ENCODE data around the gene TSPEAR.
"Not testable (repeated sequence)": the region's sequence is repeated elsewhere in the genome, so short reads cannot be mapped to it uniquely, and the experiment has no call there.

The TSPEAR gene

DNA sequence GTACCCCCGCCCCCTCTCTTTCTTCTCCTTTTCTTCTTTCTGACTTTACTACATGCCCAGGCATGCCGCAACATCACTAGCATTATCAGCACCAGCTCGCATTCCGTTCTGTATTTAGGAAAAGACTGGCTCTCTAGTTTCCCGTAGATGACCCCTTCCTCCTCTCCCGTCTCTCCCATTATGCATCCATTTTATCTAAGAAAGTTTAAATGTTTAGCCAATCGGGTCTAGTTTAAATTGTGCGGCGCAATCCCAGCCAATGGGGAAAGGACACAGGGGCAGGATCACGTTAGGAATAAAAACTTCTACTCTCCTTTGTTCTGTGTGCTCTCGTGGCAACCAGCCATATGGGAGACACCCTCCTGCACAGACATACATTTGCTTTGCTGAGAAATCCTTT is 113.3 kb downstream of the TSPEAR start:
- Histone ChIP-seq H3K9ac (ENCODE audit: low read length) (peak overlapping the region; percentile 48), H3K9me3 (ENCODE audit: control insufficient read depth, insufficient read depth, low read depth, low read length) (no peaks in the 10 kb centered on the region), H3K4me1 (ENCODE audit: control insufficient read depth, insufficient read depth, low read length) (peaks cover 35% of the 10 kb centered on the region), H3K36me3 (ENCODE audit: control insufficient read depth, insufficient read depth, low read length) (no peaks in the 10 kb centered on the region), H3K4me3 (ENCODE audit: low read depth, low read length) (no peak overlapping the region), H3K27me3 (ENCODE audit: control insufficient read depth, insufficient read depth, low read length) (no peaks in the 10 kb centered on the region), H3K27ac (ENCODE audit: low read depth, low read length) (peak overlapping the region; percentile 71; the same call in 1 of the 2 replicates)

DNA sequence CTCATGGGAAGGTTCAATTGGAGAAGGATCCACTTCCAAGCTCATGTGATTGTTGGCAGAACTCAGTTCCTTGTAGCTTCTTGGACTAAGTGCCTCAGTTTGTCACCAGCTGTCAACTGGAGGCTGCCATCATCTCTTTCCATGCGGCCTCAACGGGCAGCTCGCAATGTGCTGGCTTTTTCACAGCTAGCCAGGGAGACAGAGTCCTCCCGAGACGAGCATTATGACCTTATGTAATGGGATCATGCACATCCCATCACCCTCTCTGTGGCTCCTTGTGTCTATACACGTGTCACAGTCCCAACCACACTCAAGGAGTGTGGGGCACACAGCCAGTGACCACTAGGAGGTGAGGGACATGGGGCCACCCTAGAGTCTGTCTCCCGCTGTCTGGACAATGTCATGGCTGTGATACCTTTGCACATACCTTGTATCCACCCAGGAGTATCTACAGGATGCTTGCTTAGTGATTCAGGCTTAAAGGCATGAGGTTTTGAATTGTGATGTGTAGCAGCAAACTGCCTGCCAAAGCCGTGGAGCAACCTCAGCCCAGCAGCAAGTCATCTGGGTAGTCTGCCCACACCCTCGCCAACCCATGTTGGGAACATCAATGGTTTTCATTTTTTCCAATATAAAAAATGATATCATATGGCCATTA is 115.2 kb downstream of the TSPEAR start:
- H3K27ac ChIP-seq (ENCODE audit: low read depth, low read length), result no peak overlapping the region
- no peak overlapping the region for H3K9ac ChIP-seq (ENCODE audit: low read length)
- no peaks in the 10 kb centered on the region for H3K9me3 ChIP-seq (ENCODE audit: control insufficient read depth, insufficient read depth, low read depth, low read length)
- H3K4me3 ChIP-seq (ENCODE audit: low read depth, low read length), result no peak overlapping the region
- H3K36me3 ChIP-seq (ENCODE audit: control insufficient read depth, insufficient read depth, low read length), result no peaks in the 10 kb centered on the region
- peaks cover 42% of the 10 kb centered on the region for H3K4me1 ChIP-seq (ENCODE audit: control insufficient read depth, insufficient read depth, low read length)
- H3K27me3 ChIP-seq (ENCODE audit: control insufficient read depth, insufficient read depth, low read length), result no peaks in the 10 kb centered on the region

DNA sequence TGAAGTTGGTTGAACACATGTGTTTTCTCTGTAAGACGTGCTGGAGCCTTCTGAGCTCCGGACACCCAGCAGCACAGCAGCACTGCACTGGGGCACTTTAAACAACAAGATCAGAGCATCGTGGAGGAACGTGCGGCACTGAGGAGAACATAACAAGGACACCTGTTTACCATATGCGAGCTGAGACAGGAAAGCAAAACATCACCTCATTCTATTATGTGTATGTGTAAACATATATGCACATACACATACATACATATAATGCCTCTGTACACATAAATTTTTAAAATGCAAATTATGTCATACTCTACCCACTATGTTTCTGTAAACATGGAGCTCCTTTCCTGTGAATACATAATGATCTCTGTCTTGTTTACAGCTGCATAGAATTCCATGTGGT is 115.8 kb downstream of the TSPEAR start:
- Histone ChIP-seq H3K9me3 (ENCODE audit: control insufficient read depth, insufficient read depth, low read depth, low read length) (no peaks in the 10 kb centered on the region), H3K27me3 (ENCODE audit: control insufficient read depth, insufficient read depth, low read length) (no peaks in the 10 kb centered on the region), H3K27ac (ENCODE audit: low read depth, low read length) (no peak overlapping the region), H3K4me3 (ENCODE audit: low read depth, low read length) (no peak overlapping the region), H3K4me1 (ENCODE audit: control insufficient read depth, insufficient read depth, low read length) (peaks cover 42% of the 10 kb centered on the region), H3K9ac (ENCODE audit: low read length) (no peak overlapping the region), H3K36me3 (ENCODE audit: control insufficient read depth, insufficient read depth, low read length) (no peaks in the 10 kb centered on the region)

DNA sequence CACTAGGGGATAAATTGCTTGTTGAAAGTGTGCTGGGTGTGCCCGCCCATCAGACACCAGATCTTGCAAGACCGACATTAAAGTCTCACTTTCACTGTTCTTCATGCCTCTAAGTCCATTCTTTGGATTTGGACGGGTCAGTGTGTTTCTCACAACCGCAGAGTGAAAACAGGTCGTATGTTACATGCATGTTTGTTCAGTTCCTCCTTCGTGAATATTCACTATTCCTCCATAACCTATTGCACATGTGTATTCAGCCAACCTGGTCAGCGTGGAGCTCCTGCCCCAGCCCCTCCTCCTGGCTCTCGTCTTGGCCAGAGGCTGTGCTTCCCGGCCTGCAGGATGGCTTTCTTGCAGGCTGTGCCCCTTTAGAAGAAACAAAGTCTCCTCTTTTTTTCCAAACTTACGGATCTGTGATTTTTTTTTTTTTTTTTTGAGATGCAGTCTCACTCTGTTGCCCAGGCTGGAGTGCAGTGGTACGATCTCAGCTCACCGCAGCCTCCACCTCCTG is 116.9 kb downstream of the TSPEAR start:
- Histone ChIP-seq H3K4me3 (ENCODE audit: low read depth, low read length) (no peak overlapping the region), H3K36me3 (ENCODE audit: control insufficient read depth, insufficient read depth, low read length) (no peaks in the 10 kb centered on the region), H3K9ac (ENCODE audit: low read length) (no peak overlapping the region), H3K9me3 (ENCODE audit: control insufficient read depth, insufficient read depth, low read depth, low read length) (no peaks in the 10 kb centered on the region), H3K4me1 (ENCODE audit: control insufficient read depth, insufficient read depth, low read length) (peaks cover 40% of the 10 kb centered on the region), H3K27me3 (ENCODE audit: control insufficient read depth, insufficient read depth, low read length) (no peaks in the 10 kb centered on the region), H3K27ac (ENCODE audit: low read depth, low read length) (no peak overlapping the region)

DNA sequence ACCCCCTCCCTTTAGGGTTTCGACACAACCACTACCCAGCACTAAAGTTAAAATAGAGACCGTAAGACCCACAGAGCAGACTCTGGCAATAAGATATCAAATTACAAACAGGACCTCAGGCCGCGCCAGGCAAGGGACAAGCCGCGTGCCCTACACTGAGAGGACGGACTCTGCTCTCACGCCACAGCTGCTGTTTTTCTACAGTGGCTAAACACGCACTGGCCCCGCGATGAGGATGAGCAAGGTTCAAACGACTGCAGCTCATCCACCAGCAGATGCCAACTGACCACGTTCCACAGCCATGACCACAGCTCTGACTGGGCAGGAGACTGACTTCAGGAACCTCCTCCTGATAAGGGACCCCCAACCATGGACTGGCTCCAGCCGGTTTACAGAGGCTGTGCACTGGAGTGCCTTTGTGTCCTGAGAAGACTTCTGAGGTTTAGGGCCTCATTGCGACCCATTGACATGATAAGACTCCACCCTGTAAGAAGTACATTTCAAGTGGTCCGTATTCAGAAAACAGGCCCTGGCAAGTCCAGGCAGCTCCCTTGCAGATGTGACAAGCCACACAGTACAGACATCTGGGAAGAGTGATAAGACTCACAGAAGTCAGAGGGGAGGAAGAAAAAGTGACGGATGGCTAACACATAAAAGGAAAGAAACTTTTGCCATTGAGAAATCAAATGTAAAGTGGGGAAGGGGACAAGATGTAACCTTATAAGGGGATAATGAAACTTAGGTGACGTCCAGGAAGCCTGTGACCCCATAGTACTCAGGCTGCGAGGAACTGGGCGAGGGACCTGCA is 117.6 kb downstream of the TSPEAR start:
- Histone ChIP-seq H3K9ac (ENCODE audit: low read length) (peak overlapping the region; percentile 12), H3K36me3 (ENCODE audit: control insufficient read depth, insufficient read depth, low read length) (no peaks in the 10 kb centered on the region), H3K4me3 (ENCODE audit: low read depth, low read length) (no peak overlapping the region), H3K9me3 (ENCODE audit: control insufficient read depth, insufficient read depth, low read depth, low read length) (no peaks in the 10 kb centered on the region), H3K4me1 (ENCODE audit: control insufficient read depth, insufficient read depth, low read length) (peaks cover 37% of the 10 kb centered on the region), H3K27me3 (ENCODE audit: control insufficient read depth, insufficient read depth, low read length) (no peaks in the 10 kb centered on the region), H3K27ac (ENCODE audit: low read depth, low read length) (no peak overlapping the region)

DNA sequence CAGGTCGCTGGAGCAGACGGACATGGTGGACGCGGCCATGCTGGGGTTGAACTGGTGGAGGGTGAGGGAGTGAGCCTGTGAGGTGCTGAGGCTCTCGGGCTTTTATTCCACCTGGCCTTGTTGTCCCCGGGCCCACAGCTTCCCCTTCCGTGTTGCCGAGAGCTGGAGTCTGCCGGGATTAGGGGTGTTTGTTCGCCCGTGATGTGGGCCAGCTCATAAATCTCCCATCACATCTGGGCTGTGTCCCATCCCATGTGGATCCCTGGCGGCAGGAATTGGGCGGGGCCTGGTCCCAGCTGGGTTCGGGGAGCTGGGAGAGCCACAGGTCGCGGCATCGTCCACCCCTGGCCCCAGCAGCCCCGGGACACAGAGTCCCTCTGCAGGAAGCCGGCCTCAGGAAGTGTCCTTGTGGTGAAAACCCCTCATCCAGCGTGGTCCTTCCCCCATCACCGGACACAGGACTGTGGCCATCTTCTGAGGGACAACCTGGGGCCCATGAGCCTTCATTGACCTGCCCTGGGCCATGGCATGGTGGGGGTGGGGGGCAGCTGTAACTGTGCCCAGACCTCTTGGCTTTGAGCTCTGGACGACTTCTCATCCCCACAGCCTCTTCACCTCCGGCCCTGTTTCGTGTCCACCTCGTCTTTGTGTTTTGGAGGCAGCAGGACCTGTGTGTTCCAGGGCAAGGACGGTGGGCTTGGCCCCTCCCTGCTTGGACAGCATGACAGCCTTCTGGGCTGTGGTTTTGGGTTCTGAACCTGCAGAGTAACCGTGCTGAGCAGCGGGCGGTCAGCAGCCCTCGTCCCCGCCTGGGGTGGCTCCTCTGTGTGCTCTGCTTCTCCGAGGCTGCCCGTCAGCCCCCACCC is 118.7 kb downstream of the TSPEAR start, which contains the start of gene KRTAP10-6:
Gene KRTAP10-6 (minus strand): TSS at position 60 of the 866 bp plus-strand sequence. CDS start 21 bp downstream, at position 39.
- H3K27ac ChIP-seq (ENCODE audit: low read depth, low read length), result no peak within 1 kb of the TSS
- no peaks in the 10 kb centered on the region for H3K36me3 ChIP-seq (ENCODE audit: control insufficient read depth, insufficient read depth, low read length)
- no peak within 1 kb of the TSS for H3K4me3 ChIP-seq (ENCODE audit: low read depth, low read length)
- H3K27me3 ChIP-seq (ENCODE audit: control insufficient read depth, insufficient read depth, low read length), result no peaks in the 10 kb centered on the region
- peaks cover 28% of the 10 kb centered on the region for H3K4me1 ChIP-seq (ENCODE audit: control insufficient read depth, insufficient read depth, low read length)
- no peaks in the 10 kb centered on the region for H3K9me3 ChIP-seq (ENCODE audit: control insufficient read depth, insufficient read depth, low read depth, low read length)
- no peak within 1 kb of the TSS for H3K9ac ChIP-seq (ENCODE audit: low read length)

DNA sequence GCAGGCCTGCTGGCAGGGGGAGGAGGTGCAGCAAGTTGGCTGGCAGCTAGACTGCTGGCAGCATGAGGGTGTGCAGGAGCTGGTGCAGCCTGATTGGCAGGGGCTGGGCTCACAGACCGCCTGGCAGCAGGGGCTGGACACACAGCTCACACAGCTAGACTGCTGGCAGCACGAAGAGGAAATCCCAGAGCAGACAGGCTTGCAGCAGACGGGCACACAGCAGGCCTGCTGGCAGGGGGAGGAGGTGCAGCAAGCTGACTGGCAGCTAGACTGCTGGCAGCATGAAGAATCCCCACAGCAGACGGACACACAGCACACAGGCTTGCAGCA is 119.6 kb downstream of the TSPEAR start:
- not testable (repeated sequence) for H3K27ac ChIP-seq (ENCODE audit: low read depth, low read length); H3K4me3 ChIP-seq (ENCODE audit: low read depth, low read length); H3K9me3 ChIP-seq (ENCODE audit: control insufficient read depth, insufficient read depth, low read depth, low read length); H3K9ac ChIP-seq (ENCODE audit: low read length); H3K36me3 ChIP-seq (ENCODE audit: control insufficient read depth, insufficient read depth, low read length); H3K27me3 ChIP-seq (ENCODE audit: control insufficient read depth, insufficient read depth, low read length)
- H3K4me1 ChIP-seq (ENCODE audit: control insufficient read depth, insufficient read depth, low read length), result peaks cover 26% of the 10 kb centered on the region

DNA sequence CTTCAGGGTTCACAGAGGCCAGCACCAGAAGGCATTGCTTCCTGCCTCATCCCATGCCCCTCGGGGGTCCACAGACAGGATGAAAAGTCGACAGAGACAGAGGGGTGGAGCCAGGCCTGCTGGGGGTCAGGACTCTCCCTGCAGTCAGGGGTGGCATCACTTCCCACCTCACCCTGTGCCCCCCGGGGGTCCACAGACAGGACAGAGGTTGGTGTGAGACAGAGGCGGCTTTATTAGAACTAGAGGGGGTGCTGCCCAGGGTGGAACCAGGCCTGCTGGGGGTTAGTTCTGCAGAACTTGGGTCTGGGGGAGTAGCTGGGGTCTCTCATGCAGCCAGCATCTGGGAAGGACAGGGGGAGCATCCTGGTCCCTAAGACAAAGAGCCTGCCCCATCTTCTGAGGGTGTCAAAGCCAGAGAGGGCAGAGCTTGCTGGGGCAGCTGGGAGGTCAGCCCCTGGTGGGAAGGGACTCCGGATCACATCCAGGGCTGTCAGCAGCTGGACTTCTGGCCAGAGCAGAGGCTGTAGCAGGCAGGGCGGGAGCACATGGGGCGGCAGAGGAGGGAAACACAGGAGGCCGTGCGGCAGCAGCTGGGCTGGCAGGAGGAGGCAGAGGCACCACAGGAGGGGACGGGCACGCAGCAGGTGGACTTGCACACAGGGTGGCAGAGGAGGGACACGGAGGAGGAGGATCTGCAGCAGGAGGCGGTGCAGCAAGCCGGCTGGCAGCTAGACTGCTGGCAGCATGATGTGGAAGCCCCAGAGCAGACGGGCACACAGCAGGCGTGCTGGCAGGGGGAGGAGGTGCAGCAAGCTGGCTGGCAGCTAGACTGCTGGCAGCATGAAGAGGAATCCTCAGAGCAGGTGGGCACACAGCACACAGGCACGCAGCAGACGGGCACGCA is 120.2 kb downstream of the TSPEAR start:
- H3K4me1 ChIP-seq (ENCODE audit: control insufficient read depth, insufficient read depth, low read length), result peaks cover 26% of the 10 kb centered on the region
- H3K9ac ChIP-seq (ENCODE audit: low read length); H3K27ac ChIP-seq (ENCODE audit: low read depth, low read length); H3K27me3 ChIP-seq (ENCODE audit: control insufficient read depth, insufficient read depth, low read length); H3K4me3 ChIP-seq (ENCODE audit: low read depth, low read length); H3K36me3 ChIP-seq (ENCODE audit: control insufficient read depth, insufficient read depth, low read length); H3K9me3 ChIP-seq (ENCODE audit: control insufficient read depth, insufficient read depth, low read depth, low read length): not testable (repeated sequence)

DNA sequence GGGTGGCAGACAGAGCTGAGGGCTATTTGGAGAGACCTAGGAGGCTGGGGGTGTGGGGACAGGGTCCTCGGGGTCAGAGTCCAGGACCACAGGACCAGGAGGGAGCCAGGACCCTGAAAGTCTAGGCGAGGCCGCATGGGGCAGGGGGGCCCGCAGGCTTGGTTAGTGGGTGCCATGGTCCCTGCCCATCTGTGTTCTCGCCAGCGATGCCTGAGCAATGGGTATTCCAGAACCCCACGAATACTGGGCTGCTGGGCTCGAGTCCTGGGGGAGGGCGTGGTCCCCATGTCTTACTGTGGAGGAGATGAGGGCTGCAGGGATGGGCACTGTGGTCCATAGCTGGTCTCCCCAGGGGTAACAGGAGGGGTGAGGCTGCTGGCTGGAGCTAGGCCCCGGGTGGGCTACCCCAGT is 121.1 kb downstream of the TSPEAR start:
- Histone ChIP-seq H3K36me3 (ENCODE audit: control insufficient read depth, insufficient read depth, low read length) (no peaks in the 10 kb centered on the region), H3K27me3 (ENCODE audit: control insufficient read depth, insufficient read depth, low read length) (no peaks in the 10 kb centered on the region), H3K4me3 (ENCODE audit: low read depth, low read length) (no peak overlapping the region), H3K9me3 (ENCODE audit: control insufficient read depth, insufficient read depth, low read depth, low read length) (0 out of 2 replicates have a peak, but pooled peaks cover 2% of the 10 kb centered on the region), H3K27ac (ENCODE audit: low read depth, low read length) (no peak overlapping the region), H3K4me1 (ENCODE audit: control insufficient read depth, insufficient read depth, low read length) (peaks cover 26% of the 10 kb centered on the region), H3K9ac (ENCODE audit: low read length) (no peak overlapping the region)

DNA sequence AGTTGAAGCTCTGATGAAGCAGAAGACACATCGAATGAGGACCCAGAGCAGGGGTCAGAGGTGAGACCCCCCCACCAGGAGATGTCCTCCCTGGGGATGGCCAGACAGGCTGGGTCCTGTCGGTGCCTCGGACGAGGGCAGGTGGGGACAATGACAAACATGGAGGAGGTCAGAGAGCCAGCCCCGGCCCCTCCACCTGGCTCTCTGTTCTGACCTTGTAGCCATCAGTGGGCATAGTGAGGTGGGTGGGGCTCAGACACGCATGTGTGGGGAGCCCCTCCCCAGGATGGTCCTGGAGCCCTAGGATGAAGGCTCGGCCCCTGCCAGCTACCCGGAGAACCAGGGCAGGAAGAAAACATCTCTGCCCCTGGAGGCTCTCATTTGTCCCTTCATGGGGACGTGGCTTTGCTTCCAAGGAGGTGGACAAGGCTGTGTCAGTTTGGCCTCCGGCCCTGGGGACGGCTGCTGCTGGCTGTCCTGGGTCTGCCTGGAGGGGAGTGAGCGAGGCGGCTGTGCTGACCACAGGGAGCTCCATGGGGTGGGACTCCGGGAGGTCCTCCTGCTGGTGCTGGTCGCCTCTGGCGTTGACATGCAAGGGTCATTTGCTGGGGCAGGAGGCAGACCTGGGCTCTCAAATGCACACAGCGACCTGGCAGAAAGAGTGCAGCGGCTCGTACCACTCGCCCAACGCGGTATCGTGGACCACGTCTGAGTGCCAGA is 121.6 kb downstream of the TSPEAR start:
- Histone ChIP-seq H3K9me3 (ENCODE audit: control insufficient read depth, insufficient read depth, low read depth, low read length) (0 out of 2 replicates have a peak, but pooled peaks cover 2% of the 10 kb centered on the region), H3K4me3 (ENCODE audit: low read depth, low read length) (no peak overlapping the region), H3K4me1 (ENCODE audit: control insufficient read depth, insufficient read depth, low read length) (peaks cover 26% of the 10 kb centered on the region), H3K27me3 (ENCODE audit: control insufficient read depth, insufficient read depth, low read length) (no peaks in the 10 kb centered on the region), H3K36me3 (ENCODE audit: control insufficient read depth, insufficient read depth, low read length) (no peaks in the 10 kb centered on the region), H3K27ac (ENCODE audit: low read depth, low read length) (no peak overlapping the region), H3K9ac (ENCODE audit: low read length) (no peak overlapping the region)

Measured in HUES6 (cell line).